Large intestine (tissue), 12 donors: ENCODE results near the gene KRTAP10-2. TPM values are rescaled to one million over a fixed set of nuclear protein-coding genes. Genes with fewer than 3 reads are reported as not detected.
A peak's percentile ranks its signal among the peaks of the same experiment; 100 is the strongest.
"Not testable (repeated sequence)": the region's sequence is repeated elsewhere in the genome, so short reads cannot be mapped to it uniquely, and the experiment has no call there.

Experiments used
- DNase-seq, 2 donors: peaks; one replicate each; pipeline versions ENCODE4 v3.0.0 to v3.0.0-alpha.2; 2013
- H3K27ac ChIP-seq: one replicate; pipeline ENCODE4 v1.5.1; 2013; ENCODE audit warnings: low read length
- H3K27me3 ChIP-seq: 2 replicates; pipeline ENCODE4 v1.6.1; 2013; ENCODE audit warnings: low read length; ENCODE audit not compliant: control insufficient read depth, insufficient read depth
- H3K36me3 ChIP-seq: 2 replicates; pipeline ENCODE4 v1.6.1; 2013; ENCODE audit warnings: low read length; ENCODE audit not compliant: control insufficient read depth, insufficient read depth
- H3K4me1 ChIP-seq: one replicate; pipeline ENCODE4 v1.6.1; 2013; ENCODE audit warnings: low read length; ENCODE audit not compliant: control insufficient read depth, insufficient read depth
- H3K4me3 ChIP-seq: one replicate; pipeline ENCODE4 v1.5.1; 2013; ENCODE audit warnings: low read length
- H3K9me3 ChIP-seq: one replicate; pipeline ENCODE4 v1.6.1; 2013; ENCODE audit warnings: mild to moderate bottlenecking, low read depth, low read length, moderate library complexity; ENCODE audit not compliant: control insufficient read depth
- WGBS: methylation state at CpG from one replicate; pipeline ENCODE4 v1.1.5; 2013; ENCODE audit warnings: low lambda C conversion rate; ENCODE audit not compliant: insufficient coverage; 5-methylcytosine and 5-hydroxymethylcytosine counted together
- long read RNA-seq, 11 donors: transcript quantifications; one replicate each; lab custom pipeline, GENCODE V29; 2026
- polyA plus RNA-seq: library from polyadenylated mRNA; unstranded; fragments of 120-200 nt; gene quantifications from one replicate; pipeline ENCODE4 v1.2.1, GENCODE V29; 2013

The KRTAP10-2 gene
- not detected for polyA plus RNA-seq
- long read RNA-seq, donor 1 = 0 reads
- long read RNA-seq, donor 2 = 0 reads
- long read RNA-seq, donor 3 = 0 reads
- long read RNA-seq, donor 4 = 0 reads
- long read RNA-seq, donor 5 = 0 reads
- long read RNA-seq, donor 6 = 0 reads
- long read RNA-seq, donor 7 = 0 reads
- long read RNA-seq, donor 8 = 0 reads
- long read RNA-seq, donor 9 = 0 reads
- long read RNA-seq, donor 10 = 0 reads
- long read RNA-seq, donor 11 = 0 reads

- peaks cover 10% of the 10 kb centered on the region for H3K27me3 ChIP-seq
These were observed at the start of gene KRTAP10-2 for GRCh38 chr21:44551340-44551961. Gene KRTAP10-2, minus strand, starts transcription at chr21:44551505. Its CDS starts 47 bp downstream, at chr21:44551458.

GRCh38 chr21:44601091-44601490 is 49.8 kb upstream of the KRTAP10-2 start:
- H3K27ac ChIP-seq, H3K36me3 ChIP-seq, H3K4me1 ChIP-seq, DNase-seq, H3K27me3 ChIP-seq, H3K4me3 ChIP-seq, H3K9me3 ChIP-seq: not testable (repeated sequence)
- WGBS = no CpG with 5 or more reads among the region's 10 CpGs

More at GRCh38 chr21:44551340-44551961, at the start of gene KRTAP10-2:
- no peaks in the 10 kb centered on the region for H3K9me3 ChIP-seq
- no peak within 1 kb of the TSS for H3K27ac ChIP-seq
- H3K36me3 ChIP-seq = no peaks in the 10 kb centered on the region
- no peaks in the 10 kb centered on the region for H3K4me1 ChIP-seq
- 100% methylated on average over 1 of the region's 17 CpGs for WGBS
- DNase-seq = peak in 1 of 2 donors; percentile 5
- no peak within 1 kb of the TSS for H3K4me3 ChIP-seq

- not testable (repeated sequence) for H3K27ac ChIP-seq, H3K9me3 ChIP-seq, H3K4me3 ChIP-seq, H3K4me1 ChIP-seq, DNase-seq, H3K27me3 ChIP-seq, H3K36me3 ChIP-seq
- WGBS = no CpG with 5 or more reads among the region's 23 CpGs
These were observed 49.0 kb upstream of the KRTAP10-2 start, which contains the start of gene KRTAP10-7 for GRCh38 chr21:44600118-44600978. Gene KRTAP10-7, plus strand, starts transcription at chr21:44600597. Its CDS starts 25 bp downstream, at chr21:44600622.

- Histone ChIP-seq H3K4me1 (no peaks in the 10 kb centered on the region), H3K36me3 (no peaks in the 10 kb centered on the region), H3K27ac (no peak overlapping the region), H3K27me3 (peaks cover 3% of the 10 kb centered on the region), H3K4me3 (no peak overlapping the region), H3K9me3 (peaks cover 3% of the 10 kb centered on the region)
- DNase-seq = no peak
- WGBS = 100% methylated on average over 1 of the region's 8 CpGs
These were observed 48.1 kb upstream of the KRTAP10-2 start for GRCh38 chr21:44599264-44600029.

DNA sequence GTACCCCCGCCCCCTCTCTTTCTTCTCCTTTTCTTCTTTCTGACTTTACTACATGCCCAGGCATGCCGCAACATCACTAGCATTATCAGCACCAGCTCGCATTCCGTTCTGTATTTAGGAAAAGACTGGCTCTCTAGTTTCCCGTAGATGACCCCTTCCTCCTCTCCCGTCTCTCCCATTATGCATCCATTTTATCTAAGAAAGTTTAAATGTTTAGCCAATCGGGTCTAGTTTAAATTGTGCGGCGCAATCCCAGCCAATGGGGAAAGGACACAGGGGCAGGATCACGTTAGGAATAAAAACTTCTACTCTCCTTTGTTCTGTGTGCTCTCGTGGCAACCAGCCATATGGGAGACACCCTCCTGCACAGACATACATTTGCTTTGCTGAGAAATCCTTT is 46.8 kb upstream of the KRTAP10-2 start:
- H3K36me3 ChIP-seq = no peaks in the 10 kb centered on the region
- H3K27ac ChIP-seq = no peak overlapping the region
- no peak for DNase-seq
- no peak overlapping the region for H3K4me3 ChIP-seq
- no peaks in the 10 kb centered on the region for H3K4me1 ChIP-seq
- no CpG with 5 or more reads among the region's 11 CpGs for WGBS
- H3K9me3 ChIP-seq = peaks cover 3% of the 10 kb centered on the region
- peaks cover 3% of the 10 kb centered on the region for H3K27me3 ChIP-seq

DNA sequence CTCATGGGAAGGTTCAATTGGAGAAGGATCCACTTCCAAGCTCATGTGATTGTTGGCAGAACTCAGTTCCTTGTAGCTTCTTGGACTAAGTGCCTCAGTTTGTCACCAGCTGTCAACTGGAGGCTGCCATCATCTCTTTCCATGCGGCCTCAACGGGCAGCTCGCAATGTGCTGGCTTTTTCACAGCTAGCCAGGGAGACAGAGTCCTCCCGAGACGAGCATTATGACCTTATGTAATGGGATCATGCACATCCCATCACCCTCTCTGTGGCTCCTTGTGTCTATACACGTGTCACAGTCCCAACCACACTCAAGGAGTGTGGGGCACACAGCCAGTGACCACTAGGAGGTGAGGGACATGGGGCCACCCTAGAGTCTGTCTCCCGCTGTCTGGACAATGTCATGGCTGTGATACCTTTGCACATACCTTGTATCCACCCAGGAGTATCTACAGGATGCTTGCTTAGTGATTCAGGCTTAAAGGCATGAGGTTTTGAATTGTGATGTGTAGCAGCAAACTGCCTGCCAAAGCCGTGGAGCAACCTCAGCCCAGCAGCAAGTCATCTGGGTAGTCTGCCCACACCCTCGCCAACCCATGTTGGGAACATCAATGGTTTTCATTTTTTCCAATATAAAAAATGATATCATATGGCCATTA is 44.9 kb upstream of the KRTAP10-2 start:
- DNase-seq = no peak
- no peaks in the 10 kb centered on the region for H3K36me3 ChIP-seq
- H3K4me3 ChIP-seq = no peak overlapping the region
- H3K9me3 ChIP-seq = peaks cover 3% of the 10 kb centered on the region
- WGBS = 80% methylated on average over 2 of the region's 9 CpGs
- H3K4me1 ChIP-seq = no peaks in the 10 kb centered on the region
- peaks cover 3% of the 10 kb centered on the region for H3K27me3 ChIP-seq
- no peak overlapping the region for H3K27ac ChIP-seq

DNA sequence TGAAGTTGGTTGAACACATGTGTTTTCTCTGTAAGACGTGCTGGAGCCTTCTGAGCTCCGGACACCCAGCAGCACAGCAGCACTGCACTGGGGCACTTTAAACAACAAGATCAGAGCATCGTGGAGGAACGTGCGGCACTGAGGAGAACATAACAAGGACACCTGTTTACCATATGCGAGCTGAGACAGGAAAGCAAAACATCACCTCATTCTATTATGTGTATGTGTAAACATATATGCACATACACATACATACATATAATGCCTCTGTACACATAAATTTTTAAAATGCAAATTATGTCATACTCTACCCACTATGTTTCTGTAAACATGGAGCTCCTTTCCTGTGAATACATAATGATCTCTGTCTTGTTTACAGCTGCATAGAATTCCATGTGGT is 44.2 kb upstream of the KRTAP10-2 start:
- WGBS = no CpG with 5 or more reads among the region's 6 CpGs
- H3K27me3 ChIP-seq = peaks cover 3% of the 10 kb centered on the region

GRCh38 chr21:44594406-44594916 is 43.2 kb upstream of the KRTAP10-2 start:
- Histone ChIP-seq H3K9me3 (peaks cover 3% of the 10 kb centered on the region), H3K4me3 (no peak overlapping the region), H3K4me1 (no peaks in the 10 kb centered on the region), H3K27me3 (peaks cover 3% of the 10 kb centered on the region), H3K36me3 (no peaks in the 10 kb centered on the region), H3K27ac (no peak overlapping the region)
- DNase-seq = no peak
- WGBS = 93% methylated on average over 3 of the region's 12 CpGs

More for the DNA sequence above, 44.2 kb upstream of the KRTAP10-2 start:
- Histone ChIP-seq H3K27ac (no peak overlapping the region), H3K4me3 (no peak overlapping the region), H3K4me1 (no peaks in the 10 kb centered on the region), H3K9me3 (peaks cover 3% of the 10 kb centered on the region), H3K36me3 (no peaks in the 10 kb centered on the region)
- DNase-seq = no peak

DNA sequence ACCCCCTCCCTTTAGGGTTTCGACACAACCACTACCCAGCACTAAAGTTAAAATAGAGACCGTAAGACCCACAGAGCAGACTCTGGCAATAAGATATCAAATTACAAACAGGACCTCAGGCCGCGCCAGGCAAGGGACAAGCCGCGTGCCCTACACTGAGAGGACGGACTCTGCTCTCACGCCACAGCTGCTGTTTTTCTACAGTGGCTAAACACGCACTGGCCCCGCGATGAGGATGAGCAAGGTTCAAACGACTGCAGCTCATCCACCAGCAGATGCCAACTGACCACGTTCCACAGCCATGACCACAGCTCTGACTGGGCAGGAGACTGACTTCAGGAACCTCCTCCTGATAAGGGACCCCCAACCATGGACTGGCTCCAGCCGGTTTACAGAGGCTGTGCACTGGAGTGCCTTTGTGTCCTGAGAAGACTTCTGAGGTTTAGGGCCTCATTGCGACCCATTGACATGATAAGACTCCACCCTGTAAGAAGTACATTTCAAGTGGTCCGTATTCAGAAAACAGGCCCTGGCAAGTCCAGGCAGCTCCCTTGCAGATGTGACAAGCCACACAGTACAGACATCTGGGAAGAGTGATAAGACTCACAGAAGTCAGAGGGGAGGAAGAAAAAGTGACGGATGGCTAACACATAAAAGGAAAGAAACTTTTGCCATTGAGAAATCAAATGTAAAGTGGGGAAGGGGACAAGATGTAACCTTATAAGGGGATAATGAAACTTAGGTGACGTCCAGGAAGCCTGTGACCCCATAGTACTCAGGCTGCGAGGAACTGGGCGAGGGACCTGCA is 42.5 kb upstream of the KRTAP10-2 start:
- no peak overlapping the region for H3K27ac ChIP-seq
- peaks cover 3% of the 10 kb centered on the region for H3K27me3 ChIP-seq
- peaks cover under 1% of the 10 kb centered on the region for H3K9me3 ChIP-seq
- DNase-seq = no peak
- H3K4me3 ChIP-seq = no peak overlapping the region
- 63% methylated on average over 1 of the region's 20 CpGs for WGBS
- H3K4me1 ChIP-seq = no peaks in the 10 kb centered on the region
- H3K36me3 ChIP-seq = no peaks in the 10 kb centered on the region
